Gastroesophageal sphincter (tissue), 4 donors: ENCODE data around the gene APBB1IP. TPM values are rescaled to one million over a fixed set of nuclear protein-coding genes. Genes with fewer than 3 reads are reported as not detected.

Source experiments
- ATAC-seq: fragments of 150-250 bp; one replicate; pipeline ENCODE4 v1.9.1; 2016; ENCODE audit warnings: mild to moderate bottlenecking, moderate library complexity
- H3K27ac ChIP-seq, 4 donors: fragments of 200-600 bp; sonication (generic) in 3 of 4; 1 replicate in 3 of 4; 2 replicates in 1 of 4; pipeline ENCODE4 v1.5.1; 2016 to 2019
- H3K27me3 ChIP-seq: fragments of 200-600 bp; sonication (generic); one replicate; pipeline ENCODE4 v1.5.1; 2019
- H3K36me3 ChIP-seq, 2 donors: fragments of 200-600 bp; sonication (generic); one replicate each; pipeline ENCODE4 v1.5.1; 2019; ENCODE audit warnings: control low read depth in 1 of 2
- H3K4me1 ChIP-seq, 3 donors: fragments of 200-600 bp; sonication (generic); 1 replicate in 2 of 3; 2 replicates in 1 of 3; pipeline ENCODE4 v1.5.1; 2016 to 2019; ENCODE audit warnings: control low read depth in 2 of 3
- H3K4me3 ChIP-seq, 2 donors: fragments of 200-600 bp; sonication (generic); one replicate each; pipeline ENCODE4 v1.5.1; 2019; ENCODE audit warnings: mild to moderate bottlenecking in 1 of 2, moderate library complexity in 1 of 2
- H3K9me3 ChIP-seq, 3 donors: fragments of 200-600 bp; sonication (generic); one replicate each; pipeline ENCODE4 v1.5.1; 2017 to 2019; ENCODE audit warnings: control low read depth in 2 of 3
- EP300 ChIP-seq: sonication (generic); formaldehyde crosslinking; IDR thresholded peaks from one replicate; pipeline ENCODE4 v1.6.1; 2017; ENCODE audit warnings: antibody characterized with exemption, mild to moderate bottlenecking
- POLR2A ChIP-seq, 2 donors: fragments of 450-650 bp; IDR thresholded peaks; one replicate each; pipeline ENCODE4 v1.6.1; 2017; ENCODE audit warnings: antibody characterized with exemption in 2 of 2, mild to moderate bottlenecking in 2 of 2, moderate library complexity in 1 of 2
- POLR2AphosphoS5 ChIP-seq: sonication (generic); formaldehyde crosslinking; IDR thresholded peaks from one replicate; pipeline ENCODE4 v1.6.1; 2017; ENCODE audit warnings: antibody characterized with exemption
- WGBS, 2 donors: methylation state at CpG; one replicate each; pipeline ENCODE4 v1.1.5; 2018; ENCODE audit warnings: low coverage in 1 of 2; 5-methylcytosine and 5-hydroxymethylcytosine counted together
- total RNA-seq, 4 donors: library from RNA; depleted of rRNA; stranded (reverse); fragments of >200 nt; gene quantifications; one replicate each; pipeline ENCODE4 v1.1.0, GENCODE V29; 2016
- TF ChIP-seq, protein P1 (sequence below), 4 experiments: fragments of 200-600 bp in 2 of 4; fragments of 450-650 bp in 2 of 4; sonication (generic) in 1 of 4; IDR thresholded peaks; one replicate each; pipeline ENCODE4 v1.5.1; 2017 to 2019; ENCODE audit warnings: antibody characterized with exemption in 4 of 4, mild to moderate bottlenecking in 2 of 4, moderate library complexity in 2 of 4

Gene APBB1IP
- total RNA-seq, 4 donors from 2014 or later = 2.3 to 6.9 (median 4.9) TPM

DNA sequence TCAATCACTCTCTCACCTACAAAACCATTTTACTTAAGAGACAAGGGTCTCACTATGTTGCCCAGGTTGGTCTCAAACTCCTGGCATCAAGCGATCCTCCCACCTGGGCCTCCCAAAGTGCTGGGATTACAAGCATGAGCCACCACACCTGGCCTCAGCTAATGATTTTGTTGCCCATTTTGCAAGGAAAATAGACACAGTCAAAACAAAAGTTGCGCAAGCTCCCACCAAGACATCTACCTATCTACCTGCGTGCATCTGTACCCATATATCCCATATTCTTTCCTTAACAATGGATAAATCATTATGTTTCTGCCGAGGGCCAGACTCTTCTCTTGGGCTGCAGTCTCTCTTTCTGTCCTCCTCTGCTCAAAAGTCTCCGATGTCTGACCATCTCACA, 67.3 kb downstream of the APBB1IP start:
- Histone ChIP-seq H3K9me3 (peaks cover 0 to 9% (median 0%) of the 10 kb centered on the region in 3 donors), H3K4me1 (no peaks in the 10 kb centered on the region), H3K36me3 (no peaks in the 10 kb centered on the region), H3K27me3 (no peaks in the 10 kb centered on the region), H3K27ac (no peak overlapping the region), H3K4me3 (no peak overlapping the region)
- 90% methylated on average over 4 to 5 of the region's 5 CpGs for WGBS, 2 donors
- TF ChIP-seq EP300 (no peak), POLR2AphosphoS5 (no peak), POLR2A (IDR thresholded peaks at IDR 0.05) (no peak)
- TF ChIP-seq, protein P1, sequence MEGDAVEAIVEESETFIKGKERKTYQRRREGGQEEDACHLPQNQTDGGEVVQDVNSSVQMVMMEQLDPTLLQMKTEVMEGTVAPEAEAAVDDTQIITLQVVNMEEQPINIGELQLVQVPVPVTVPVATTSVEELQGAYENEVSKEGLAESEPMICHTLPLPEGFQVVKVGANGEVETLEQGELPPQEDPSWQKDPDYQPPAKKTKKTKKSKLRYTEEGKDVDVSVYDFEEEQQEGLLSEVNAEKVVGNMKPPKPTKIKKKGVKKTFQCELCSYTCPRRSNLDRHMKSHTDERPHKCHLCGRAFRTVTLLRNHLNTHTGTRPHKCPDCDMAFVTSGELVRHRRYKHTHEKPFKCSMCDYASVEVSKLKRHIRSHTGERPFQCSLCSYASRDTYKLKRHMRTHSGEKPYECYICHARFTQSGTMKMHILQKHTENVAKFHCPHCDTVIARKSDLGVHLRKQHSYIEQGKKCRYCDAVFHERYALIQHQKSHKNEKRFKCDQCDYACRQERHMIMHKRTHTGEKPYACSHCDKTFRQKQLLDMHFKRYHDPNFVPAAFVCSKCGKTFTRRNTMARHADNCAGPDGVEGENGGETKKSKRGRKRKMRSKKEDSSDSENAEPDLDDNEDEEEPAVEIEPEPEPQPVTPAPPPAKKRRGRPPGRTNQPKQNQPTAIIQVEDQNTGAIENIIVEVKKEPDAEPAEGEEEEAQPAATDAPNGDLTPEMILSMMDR (IDR thresholded peaks at IDR 0.05) = no peak
- no peak for ATAC-seq

GRCh38 chr10:26506736-26507135, 68.6 kb downstream of the APBB1IP start:
- no peak for ATAC-seq
- Histone ChIP-seq H3K27me3 (no peaks in the 10 kb centered on the region), H3K36me3 (no peaks in the 10 kb centered on the region), H3K4me3 (no peak overlapping the region), H3K27ac (no peak overlapping the region), H3K9me3 (peaks cover 0 to 9% (median 0%) of the 10 kb centered on the region in 3 donors), H3K4me1 (no peaks in the 10 kb centered on the region)
- TF ChIP-seq EP300 (no peak), POLR2A (IDR thresholded peaks at IDR 0.05) (no peak), POLR2AphosphoS5 (no peak)
- TF ChIP-seq, protein P1 (IDR thresholded peaks at IDR 0.05) = no peak
- 72% methylated on average over 3 of the region's 3 CpGs; no CpG with 5 or more reads in 1 of the 2 donors for WGBS, 2 donors

- TF ChIP-seq EP300 (no peak), POLR2AphosphoS5 (no peak), POLR2A (IDR thresholded peaks at IDR 0.05) (no peak)
- TF ChIP-seq, protein P1 (IDR thresholded peaks at IDR 0.05) = no peak
- Histone ChIP-seq H3K27me3 (no peaks in the 10 kb centered on the region), H3K9me3 (peaks cover 0 to 15% (median 0%) of the 10 kb centered on the region in 3 donors), H3K4me1 (no peaks in the 10 kb centered on the region), H3K4me3 (no peak overlapping the region), H3K36me3 (no peaks in the 10 kb centered on the region), H3K27ac (no peak overlapping the region)
- no peak for ATAC-seq
Observed at GRCh38 chr10:26507441-26507840, 69.3 kb downstream of the APBB1IP start.

GRCh38 chr10:26508016-26508415, 69.9 kb downstream of the APBB1IP start:
- no peak for ATAC-seq
- H3K27me3 ChIP-seq = no peaks in the 10 kb centered on the region
- 68 to 85% methylated on average over 4 of the region's 4 CpGs for WGBS, 2 donors
- no peak overlapping the region for H3K27ac ChIP-seq
- H3K36me3 ChIP-seq = no peaks in the 10 kb centered on the region
- H3K9me3 ChIP-seq = peaks cover 0 to 21% (median 0%) of the 10 kb centered on the region in 3 donors
- no peak overlapping the region for H3K4me3 ChIP-seq
- no peaks in the 10 kb centered on the region for H3K4me1 ChIP-seq
- TF ChIP-seq POLR2A (IDR thresholded peaks at IDR 0.05) (no peak), POLR2AphosphoS5 (no peak)

GRCh38 chr10:26509307-26509706, 71.2 kb downstream of the APBB1IP start:
- Histone ChIP-seq H3K36me3 (no peaks in the 10 kb centered on the region), H3K4me3 (no peak overlapping the region), H3K4me1 (no peaks in the 10 kb centered on the region), H3K27ac (no peak overlapping the region), H3K27me3 (no peaks in the 10 kb centered on the region), H3K9me3 (peaks cover 0 to 28% (median 0%) of the 10 kb centered on the region in 3 donors)
- no peak for ATAC-seq
- TF ChIP-seq, protein P1 (IDR thresholded peaks at IDR 0.05) = no peak
- no peak for TF ChIP-seq EP300
- no peak for TF ChIP-seq POLR2AphosphoS5
- no peak for TF ChIP-seq POLR2A (IDR thresholded peaks at IDR 0.05)
- 83% methylated on average over 1 of the region's 1 CpG; no CpG with 5 or more reads in 1 of the 2 donors for WGBS, 2 donors
